ENCODE data around the gene GSTA3.

GSTA3 gene

DNA sequence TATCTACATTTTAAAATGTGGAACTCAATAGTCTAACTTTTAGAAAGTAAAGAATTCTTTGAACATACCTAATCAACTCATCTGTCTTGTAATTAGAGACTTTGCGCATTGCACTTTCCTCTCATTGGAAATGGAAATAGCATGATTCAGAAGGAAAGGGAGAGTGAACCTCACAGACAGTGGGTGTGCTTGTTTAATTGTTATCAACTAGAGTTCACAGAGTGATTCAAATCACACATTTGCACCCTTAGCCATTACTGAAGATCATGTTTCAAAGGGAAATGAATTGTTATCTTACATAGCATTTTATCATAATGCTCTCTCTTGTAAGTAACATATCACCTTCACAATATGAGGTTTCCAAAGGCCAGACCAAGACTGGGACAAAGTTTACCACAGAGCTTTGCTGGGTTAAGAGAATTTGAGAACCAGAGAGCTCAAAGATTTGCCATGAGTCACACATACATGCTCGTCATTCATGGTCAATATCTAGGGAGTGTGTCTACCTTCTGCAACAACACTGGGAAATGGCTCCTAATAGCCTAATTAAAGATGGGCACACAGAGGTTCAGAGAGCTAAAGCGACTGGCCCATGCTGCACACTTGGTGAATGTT lies 21.5 kb downstream of the GSTA3 start:
- TF ChIP-seq, protein P1, sequence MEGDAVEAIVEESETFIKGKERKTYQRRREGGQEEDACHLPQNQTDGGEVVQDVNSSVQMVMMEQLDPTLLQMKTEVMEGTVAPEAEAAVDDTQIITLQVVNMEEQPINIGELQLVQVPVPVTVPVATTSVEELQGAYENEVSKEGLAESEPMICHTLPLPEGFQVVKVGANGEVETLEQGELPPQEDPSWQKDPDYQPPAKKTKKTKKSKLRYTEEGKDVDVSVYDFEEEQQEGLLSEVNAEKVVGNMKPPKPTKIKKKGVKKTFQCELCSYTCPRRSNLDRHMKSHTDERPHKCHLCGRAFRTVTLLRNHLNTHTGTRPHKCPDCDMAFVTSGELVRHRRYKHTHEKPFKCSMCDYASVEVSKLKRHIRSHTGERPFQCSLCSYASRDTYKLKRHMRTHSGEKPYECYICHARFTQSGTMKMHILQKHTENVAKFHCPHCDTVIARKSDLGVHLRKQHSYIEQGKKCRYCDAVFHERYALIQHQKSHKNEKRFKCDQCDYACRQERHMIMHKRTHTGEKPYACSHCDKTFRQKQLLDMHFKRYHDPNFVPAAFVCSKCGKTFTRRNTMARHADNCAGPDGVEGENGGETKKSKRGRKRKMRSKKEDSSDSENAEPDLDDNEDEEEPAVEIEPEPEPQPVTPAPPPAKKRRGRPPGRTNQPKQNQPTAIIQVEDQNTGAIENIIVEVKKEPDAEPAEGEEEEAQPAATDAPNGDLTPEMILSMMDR (IDR thresholded peaks at IDR 0.05; ENCODE audit: low read depth, low read length): no peak
- no peak overlapping the region for H3K4me3 ChIP-seq (ENCODE audit: low read depth, low read length)

DNA sequence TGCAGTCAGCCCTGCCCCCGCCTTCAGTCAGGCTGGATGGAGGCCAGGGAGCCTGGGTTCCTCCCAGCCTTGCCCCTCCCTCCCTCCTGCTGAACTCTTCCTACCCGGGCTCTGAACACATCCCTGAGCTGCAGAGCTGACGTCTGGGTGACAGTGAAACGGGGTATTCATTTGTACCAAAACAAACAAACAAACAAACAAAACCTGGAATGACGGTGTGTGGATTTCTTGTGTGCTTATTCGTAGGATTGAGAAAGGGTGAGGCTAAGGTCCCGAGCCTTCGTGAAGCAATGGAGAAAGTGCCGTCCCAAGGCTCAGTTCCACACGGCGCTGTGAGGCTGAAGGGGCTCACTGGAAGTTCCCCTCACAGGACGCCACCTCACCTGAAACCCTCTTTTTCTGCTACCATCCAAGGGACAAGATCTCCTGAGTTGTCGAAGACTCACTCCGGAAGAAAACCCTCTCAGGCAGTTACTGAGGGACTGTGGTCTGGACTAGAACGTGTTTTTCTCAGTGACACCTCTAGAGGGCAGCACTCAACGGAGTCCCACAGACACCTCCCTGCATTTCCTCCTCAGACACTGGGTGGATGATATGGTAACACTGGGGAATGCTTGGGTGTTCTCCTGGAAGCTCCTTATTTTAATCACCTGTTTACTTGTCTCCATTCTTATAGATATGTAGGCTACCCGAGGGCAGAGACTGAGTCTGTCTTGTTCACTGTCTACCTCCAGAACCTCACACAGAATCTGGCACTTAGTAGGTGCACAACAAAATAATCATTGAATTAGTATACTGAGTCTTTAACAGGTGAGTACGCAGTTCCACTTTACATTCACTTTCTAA lies 27.3 kb downstream of the GSTA3 start:
- peak overlapping the region; percentile 52 for H3K4me3 ChIP-seq (ENCODE audit: low read depth, low read length)

DNA sequence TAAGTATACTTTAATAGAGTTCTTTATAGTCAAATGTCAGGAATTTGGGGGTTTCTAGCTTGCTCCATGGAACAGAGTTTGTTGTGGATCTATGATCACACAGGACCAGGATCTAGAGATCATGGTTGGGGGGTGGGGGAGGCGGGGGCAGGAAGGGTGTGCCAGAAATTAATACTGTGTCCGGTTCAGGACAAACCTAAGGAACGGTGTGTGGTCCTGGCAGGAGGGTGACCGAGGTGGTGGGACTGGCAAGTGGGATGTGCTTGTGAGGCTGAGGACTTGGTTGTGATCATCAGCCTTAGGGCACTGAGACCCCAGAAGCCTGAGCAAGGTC lies 27.9 kb downstream of the GSTA3 start:
- no peak overlapping the region; the same call in 1 of the 2 replicates for H3K4me3 ChIP-seq (ENCODE audit: low read depth, low read length)
- TF ChIP-seq, protein P1 (IDR thresholded peaks at IDR 0.05; ENCODE audit: low read depth, low read length): no peak

More for the DNA sequence above, 27.3 kb downstream of the GSTA3 start:
- TF ChIP-seq, protein P1 (IDR thresholded peaks at IDR 0.05; ENCODE audit: low read depth, low read length): peak; percentile 67

DNA sequence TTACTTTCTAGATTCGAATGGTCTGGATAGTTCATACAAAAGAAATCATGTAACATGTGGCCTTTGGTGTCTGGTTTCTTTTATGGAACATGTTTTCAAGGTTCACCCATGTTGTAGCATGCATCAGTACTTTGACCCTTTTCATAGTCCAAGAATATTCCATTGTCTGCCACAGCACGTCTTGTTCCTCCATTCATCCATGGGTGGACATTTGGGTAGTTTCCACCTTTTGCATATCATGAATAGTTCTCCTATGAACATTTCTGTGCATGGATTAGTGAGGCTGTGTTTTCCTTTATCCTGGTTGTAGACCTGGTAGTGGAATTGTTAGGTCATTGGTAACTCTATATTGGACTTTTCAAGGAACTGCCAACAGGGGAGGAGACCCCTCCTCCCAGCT lies 31.7 kb downstream of the GSTA3 start:
- TF ChIP-seq, protein P1 (IDR thresholded peaks at IDR 0.05; ENCODE audit: low read depth, low read length): no peak
- no peak overlapping the region for H3K4me3 ChIP-seq (ENCODE audit: low read depth, low read length)

DNA sequence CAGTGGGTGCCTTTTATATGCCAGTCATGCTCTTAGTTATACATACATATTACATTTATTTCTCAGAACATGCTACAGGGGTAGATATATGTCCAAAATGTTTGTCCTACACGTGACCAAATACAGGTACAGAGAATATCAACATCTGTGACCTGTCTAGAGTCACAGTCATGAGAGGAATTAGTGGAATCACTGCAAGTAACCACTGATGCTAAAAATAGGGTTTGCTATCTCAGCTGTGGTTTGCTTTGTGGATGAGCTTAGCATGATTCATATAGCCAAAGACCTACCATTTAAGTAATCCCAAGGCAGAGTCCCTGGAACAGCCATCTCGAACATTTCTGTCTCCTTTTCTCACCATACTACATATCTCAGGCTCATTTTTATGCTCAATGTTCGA lies 32.3 kb downstream of the GSTA3 start:
- TF ChIP-seq, protein P1 (IDR thresholded peaks at IDR 0.05; ENCODE audit: low read depth, low read length): no peak
- no peak overlapping the region for H3K4me3 ChIP-seq (ENCODE audit: low read depth, low read length)

DNA sequence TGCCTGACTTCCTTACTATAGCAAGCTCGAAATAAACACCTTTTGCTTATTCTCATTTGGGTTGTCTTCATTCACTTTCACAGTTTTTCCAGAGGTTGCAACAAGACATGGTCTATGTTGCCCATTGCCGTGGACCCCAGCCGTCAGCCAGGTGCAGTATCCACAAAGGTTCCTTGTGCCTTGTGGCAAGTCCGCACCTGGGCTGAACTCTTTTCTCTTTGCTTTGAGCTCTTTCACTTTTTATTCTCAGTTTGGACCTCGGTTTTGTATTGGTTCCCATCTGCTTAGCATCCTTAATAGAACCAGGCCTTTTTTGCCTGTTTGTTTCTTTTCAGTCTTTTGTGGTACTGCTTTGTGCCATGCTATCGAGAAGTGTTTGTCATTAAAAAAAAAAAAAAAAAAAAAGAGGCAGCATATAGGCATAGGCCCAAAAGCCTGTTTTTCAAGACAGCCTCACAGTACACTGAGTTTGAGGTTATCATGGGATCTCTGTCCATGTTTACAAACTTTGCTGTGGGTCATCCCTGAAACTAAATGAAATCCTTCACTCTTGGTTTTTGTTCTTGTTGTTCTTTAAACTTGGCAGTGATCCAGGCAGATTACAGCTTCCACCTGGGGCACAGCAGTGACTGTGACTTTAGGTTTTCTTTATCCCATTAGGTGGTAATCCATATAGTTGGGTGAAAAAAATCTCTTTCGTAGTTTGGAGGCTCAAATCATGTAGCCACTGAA lies 33.3 kb downstream of the GSTA3 start:
- no peak overlapping the region for H3K4me3 ChIP-seq (ENCODE audit: low read depth, low read length)
- TF ChIP-seq, protein P1 (IDR thresholded peaks at IDR 0.05; ENCODE audit: low read depth, low read length): no peak

DNA sequence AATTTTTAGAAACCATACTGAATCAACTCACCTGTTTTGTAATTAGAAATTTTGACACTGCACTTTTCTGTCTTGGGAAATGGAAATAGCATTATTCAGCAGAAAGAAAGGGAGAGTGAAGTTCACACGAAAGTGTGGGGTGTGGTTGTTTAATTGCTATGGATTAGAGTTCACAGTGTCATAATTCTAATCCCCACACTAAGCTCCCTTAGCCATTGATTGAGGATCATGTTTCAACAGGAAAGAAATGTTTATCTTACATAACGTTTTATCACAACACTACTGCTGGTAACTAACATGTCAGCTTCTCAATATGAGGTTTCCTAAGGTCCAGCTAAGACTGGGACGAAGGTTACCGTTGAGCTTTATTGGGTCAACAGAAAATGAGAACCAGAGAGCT lies 37.5 kb downstream of the GSTA3 start:
- no peak overlapping the region for H3K4me3 ChIP-seq (ENCODE audit: low read depth, low read length)
- TF ChIP-seq, protein P1 (IDR thresholded peaks at IDR 0.05; ENCODE audit: low read depth, low read length): no peak
